ENCODE measurements around the gene FRRS1L.

The FRRS1L gene

DNA sequence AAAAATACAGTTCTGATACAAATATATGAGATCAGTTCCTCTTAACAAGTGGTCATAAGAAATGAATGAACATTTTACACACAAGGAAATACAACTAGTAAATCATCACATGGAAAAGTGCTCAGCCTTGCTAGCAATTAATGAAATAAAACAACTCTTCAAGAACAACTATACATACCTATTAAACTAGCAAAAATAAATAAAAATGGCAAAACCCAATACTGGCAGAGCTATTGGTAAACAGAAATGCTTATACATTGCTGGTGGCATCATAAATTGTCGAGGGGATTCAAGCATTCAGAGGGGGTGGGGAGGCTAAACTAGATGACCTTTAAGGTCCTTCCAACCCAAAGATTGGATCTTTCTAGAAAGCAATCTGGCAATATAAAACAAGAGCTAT, 5.9 kb upstream of the FRRS1L start:
- no peak for DNase-seq

DNA sequence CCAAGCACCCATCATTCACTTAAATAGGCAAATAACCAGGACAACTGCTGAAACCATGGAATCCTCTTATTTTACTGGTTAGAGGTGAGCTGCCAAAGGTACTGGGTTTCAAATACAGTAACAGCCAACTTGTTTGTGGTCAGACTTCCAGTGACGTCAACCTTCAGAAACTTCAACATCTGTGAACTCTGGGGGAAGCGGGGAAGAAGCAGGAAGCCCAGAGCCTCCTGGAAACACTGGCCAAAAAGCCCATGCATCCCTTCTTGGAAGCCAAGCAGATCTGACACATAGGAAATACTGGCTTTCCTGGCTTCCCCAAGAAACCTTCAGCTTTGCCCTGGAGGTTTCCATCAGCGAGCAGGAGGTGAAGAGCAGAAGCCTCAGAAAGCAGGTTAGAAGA, 4.9 kb upstream of the FRRS1L start:
- DNase-seq, result no peak

DNA sequence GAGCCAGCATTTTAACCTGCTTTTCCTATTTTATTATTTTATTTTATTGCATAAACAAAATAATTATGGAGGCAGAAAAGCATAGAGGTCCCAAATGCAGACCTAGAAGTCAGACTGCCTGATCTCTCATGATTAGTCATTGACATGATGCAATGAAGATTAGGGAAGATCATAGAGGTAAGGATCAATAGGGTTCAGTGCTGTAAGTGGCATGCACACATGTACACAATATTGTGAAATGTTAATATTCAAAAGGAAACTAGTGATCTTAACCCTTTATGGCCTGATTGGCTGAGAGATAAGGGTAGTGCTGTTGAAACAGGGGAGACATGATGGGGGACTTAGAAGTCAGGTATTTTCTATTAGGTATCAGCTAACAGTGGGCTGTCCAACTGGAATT, 1.1 kb upstream of the FRRS1L start:
- DNase-seq, result no peak

DNA sequence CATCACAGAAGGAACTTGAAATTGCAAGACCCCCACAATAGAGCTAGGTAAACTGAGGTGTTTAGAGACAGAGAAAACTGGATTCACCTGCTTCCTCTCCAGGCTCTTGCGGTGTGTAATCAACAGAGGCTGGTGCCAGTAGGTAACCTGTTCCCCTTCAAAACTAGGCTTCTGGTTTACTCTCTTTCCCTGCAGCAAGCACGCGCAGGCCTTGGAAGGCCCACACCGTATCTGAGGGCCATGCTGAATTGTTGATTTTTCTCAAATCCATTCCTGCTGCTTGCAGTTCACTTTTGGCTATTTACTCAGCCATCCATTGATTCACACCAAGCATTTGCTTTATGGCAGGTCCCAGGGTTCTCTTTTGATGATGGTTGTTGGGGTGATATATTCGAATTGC, 667 bp upstream of the FRRS1L start:
- DNase-seq, result no peak

DNA sequence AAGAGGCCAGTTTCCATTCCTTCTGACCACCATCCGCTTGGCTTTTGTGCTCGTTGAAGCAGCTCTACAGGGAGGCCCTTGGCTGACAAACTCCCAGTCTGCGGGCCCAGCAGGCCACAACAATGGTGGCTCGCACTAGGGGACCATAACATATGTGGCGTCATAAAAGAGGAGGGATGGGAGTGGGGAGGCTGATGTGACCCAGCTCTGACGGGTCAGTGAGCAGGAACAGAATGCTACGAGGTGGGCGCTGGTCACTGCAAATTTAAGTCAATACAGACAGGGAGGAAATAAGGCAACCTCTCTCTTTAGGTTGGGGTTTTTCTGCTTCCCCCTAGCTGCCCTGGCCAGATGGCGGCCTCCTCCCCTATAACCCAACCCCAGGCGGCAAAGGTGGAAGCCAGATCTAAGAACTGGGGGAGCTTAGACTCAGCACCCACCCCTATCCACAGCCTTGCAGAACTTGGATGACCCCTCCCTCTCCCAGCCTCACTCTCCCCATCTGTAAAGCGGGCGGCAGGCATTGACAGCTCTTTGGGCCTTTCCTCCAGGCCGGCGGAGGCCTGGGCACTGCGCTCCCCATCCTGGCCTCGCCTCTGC, 778 bp downstream of the FRRS1L start:
- no peak for DNase-seq

DNA sequence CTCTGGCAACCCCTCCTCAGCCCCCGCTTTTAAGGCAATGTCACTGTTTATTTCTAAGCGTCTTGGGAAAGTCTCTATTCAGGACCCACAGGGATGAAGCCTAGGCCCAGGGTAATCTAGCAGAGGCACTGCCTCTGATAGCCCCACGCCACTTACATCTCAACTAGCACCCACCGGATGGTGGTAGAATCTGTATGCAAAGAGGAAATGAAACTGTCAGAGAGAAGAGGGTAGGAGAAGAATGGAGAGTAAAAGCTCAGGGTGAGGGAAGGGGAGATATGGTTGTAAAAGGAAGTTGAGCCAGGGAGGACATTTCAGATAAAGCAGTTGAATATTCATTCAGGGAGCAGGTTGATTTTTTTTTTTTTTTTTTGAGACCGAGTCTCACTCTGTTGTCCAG, 3.0 kb downstream of the FRRS1L start:
- DNase-seq, result no peak

DNA sequence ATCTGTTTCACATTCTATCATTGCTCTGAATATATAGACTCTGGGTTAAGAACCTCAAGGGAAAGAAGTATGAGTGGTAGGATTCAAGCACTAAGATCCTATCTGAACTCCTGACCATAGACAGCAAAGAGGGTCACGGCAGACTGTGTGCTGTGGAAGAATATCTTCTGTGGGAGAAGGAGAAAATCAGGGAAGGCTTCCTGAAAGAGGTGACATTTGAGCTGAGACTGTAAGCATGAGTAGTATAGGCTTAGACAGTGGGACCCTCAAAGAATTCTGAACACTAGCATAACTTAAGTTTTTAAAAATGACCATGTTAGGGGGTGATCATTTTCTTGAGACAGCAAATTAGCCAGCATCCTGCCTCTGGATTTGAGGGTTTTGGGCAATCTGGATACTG, 3.9 kb downstream of the FRRS1L start:
- no peak for DNase-seq

DNA sequence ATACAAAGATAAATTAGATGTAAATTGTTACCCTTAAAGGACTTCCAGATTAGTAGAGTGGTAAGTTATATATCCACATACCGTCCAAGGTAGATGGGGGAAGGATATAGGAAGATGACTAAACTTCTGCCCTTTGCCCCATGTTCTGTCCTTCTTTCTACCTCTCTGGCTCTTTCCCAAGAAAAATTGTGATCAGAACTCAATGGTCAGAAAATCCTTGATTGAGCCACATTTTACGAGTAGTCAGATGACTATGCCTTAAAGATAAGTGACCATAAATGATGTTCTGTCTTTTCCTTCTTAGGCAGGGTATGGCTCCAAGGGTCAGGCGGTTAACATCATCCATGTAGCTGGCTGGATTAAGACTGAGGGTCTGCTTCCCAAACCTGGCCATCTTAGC, 4.4 kb downstream of the FRRS1L start:
- no peak for DNase-seq

DNA sequence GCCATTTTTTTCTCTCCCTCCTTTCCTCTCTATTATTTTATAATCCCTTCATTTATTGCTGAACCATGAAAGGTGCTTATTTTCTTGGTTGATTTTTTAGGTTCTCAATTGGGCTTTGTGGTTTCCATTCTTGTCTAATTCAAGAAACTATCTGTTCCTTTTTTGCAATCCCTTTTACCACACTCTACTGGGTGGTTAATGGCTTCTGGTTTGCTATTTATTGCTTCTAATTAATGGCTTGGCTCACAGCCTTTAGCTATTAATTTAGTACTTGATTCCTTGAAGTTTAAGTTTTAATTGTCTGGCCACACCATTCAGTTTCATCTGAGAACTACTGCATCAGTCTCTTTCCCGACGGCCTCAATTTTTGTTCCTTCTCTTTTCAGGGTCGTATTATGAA, 5.6 kb downstream of the FRRS1L start:
- no peak for DNase-seq

DNA sequence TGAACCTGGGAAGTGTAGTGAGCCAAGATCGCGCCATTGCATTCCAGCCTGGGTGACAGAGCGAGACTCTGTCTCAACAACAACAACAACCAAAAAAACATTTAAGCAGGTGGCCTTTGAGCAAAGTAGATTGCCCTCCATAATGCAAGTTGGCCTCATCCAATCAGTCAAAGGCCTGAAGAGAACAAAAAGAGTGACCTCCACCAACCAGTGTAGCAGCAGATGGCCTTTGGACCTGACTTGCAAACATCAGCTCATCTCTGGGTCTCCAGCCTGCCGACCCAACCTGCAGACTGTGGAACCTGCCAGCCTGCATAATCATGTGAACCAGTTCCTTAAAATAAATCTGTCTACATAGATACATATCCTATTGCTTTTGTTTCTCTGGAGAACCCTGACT, 7.5 kb downstream of the FRRS1L start:
- DNase-seq, result no peak

DNA sequence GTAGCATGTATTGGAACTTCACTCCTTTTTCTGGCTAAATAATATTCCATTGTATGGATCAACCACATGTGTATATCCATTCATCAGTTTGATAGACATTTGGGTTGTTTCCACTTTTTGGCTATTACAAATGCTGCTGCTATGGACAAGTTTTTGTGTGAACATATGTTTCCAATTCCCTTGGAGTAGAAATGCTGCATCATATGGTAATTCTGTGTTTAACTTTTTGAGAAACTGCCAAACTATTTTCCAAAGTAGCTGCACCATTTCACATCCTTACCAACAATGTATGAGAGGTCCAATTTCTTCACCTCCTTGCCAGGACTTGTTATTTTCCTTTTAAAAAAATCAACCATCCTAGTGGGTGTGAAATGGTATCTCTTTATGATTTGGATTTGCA, 8.4 kb downstream of the FRRS1L start:
- no peak for DNase-seq

DNA sequence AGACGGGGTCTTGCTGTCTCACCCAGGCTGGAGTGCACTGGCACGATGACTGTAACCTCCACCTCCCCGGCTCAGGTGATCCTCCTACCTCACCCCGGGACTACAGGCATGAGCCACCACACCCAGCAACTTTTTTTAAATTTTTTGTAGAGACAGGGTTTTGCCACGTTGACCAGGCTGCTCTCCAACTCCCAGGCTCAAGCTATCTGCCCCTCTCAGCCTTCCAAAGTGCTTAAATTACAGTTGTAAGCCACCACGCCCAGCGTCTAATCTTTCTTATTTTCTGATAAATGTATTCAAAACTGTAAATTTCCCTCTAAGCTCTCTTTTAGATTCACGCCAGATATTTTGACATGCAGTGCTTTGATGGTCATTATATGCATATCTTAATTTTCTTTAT, 10.3 kb downstream of the FRRS1L start:
- no peak for DNase-seq

DNA sequence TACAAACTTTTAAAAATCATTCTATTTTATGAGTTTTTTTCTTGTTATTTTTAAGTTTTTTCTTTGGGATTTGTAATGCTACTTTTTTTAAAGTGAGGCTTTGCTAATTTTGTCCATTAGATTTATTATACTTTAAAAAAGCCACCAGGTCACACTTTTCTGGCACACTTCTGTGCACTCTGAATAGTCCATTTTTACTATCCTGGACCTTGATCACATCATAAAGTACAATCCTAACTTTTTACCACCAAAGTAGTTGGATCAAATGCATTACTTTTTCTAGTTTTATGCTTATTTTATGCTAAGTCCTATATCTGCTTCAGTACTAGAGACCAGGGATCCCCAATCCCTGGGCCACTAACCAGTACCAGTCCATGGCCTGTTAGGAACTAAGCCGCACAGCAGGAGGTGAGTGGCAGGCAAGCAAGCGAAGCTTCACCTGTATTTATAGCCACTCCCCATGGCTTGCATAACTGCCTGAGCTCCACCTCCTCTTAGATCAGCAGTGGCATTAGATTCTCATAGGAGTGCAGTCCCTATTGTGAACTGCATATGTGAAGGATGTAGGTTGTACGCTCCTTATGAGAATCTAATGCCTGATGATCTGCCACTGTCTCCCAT, 16.0 kb downstream of the FRRS1L start:
- no peak for DNase-seq

DNA sequence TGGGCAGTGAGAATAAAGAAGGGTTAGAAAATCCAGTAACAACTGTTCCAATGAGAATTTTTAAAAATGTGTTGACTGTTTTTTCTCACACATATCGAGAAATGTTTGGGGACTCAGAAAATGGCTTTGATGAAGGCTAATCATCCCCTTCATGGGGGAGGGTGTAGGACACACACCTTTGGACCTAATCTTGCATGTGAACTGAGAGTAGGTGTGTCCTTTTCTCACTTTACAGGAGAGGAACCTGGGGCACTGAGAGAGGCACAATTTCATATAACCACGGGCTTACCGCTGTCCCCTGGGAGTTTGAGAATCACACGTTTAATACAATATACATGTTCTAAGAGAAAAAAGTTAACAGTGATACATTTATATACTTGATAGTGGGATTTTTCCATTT, 17.3 kb downstream of the FRRS1L start:
- no peak for DNase-seq

DNA sequence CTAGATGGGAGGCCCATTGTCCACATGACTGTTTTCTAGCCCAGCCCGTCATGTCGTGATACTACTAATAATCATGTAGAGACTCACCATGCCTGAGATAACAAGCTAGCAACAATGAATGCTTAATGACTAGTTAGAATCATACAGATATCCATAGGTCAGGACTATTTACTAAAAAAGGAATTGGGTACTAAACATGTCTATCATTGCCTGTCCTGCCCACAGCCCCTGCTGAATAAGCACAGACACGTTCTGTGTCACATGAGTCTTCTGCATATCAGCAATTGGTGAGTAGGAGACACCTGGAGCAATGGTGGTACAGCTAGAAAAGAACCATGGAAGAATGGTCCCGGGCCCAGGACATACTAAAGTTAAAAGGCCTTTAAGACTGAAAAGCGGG, 18.0 kb downstream of the FRRS1L start:
- no peak for DNase-seq

DNA sequence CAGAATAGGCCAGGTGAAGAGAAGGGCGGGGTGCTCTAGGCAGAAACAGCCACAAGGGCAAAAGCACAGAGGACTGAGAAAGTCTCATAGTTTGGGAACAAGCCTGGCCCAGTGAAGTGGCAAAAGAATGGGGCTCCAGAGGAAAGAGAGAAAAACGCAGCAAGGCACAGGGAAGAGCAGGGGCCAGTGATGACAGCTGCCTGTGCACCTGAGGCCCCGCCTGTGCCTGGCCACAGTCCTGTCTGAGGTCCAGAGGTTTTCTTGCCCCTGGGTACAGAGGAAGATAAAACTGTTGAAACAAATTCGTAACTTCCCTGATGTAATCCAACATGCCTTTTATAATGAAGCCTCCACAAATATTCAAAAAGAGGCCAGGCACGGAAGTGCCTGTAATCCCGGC, 22.0 kb downstream of the FRRS1L start:
- DNase-seq, result no peak

DNA sequence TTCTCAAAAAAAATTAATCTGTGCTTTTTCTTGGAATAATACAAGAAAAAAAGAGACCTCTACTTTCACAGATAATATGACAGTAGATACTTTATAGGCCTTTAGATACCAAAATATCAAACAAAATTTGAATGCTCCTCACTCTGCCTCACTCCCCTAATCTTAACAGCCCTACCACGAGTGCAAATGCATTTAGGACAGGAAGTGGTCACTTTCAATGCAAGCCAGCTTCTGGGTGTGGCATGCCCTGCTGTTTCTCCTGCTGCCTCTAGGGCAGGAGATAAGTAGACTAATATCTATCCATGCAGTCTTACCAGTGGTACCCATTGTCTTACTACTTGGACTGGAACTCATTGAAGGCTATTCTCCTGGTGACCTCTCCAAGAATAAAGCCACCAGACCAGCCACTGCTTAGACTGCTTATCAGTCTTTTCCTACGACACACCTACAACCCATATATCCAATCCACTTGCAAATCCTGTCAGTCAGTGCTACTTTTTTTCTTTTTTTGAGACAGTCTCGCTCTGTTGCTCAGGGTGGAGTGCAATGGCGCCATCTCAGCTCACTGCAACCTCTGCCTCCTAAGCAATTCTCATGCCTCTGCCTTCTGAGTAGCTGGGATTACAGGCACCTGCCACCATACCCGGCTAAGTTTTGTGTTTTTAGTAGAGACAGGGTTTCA, 23.0 kb downstream of the FRRS1L start:
- no peak for DNase-seq

DNA sequence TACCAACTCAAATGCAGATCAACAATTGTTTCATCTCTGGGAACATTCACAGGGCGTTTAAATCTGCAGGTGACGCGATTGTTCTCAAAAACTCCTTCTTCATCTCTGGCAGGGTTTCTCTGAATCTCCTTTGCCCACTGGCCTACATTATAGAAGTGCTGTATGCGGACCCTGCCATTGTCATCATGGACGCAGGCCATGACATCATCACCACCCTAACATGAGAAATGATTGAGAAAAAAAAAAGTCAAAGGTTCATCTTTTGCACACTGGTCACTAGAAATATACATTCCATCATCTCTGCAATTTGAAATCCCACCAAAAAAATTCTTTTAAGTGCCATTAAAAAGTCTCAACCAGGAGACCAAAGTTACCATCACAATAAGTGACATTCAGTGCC, 25.7 kb downstream of the FRRS1L start:
- DNase-seq, result no peak

DNA sequence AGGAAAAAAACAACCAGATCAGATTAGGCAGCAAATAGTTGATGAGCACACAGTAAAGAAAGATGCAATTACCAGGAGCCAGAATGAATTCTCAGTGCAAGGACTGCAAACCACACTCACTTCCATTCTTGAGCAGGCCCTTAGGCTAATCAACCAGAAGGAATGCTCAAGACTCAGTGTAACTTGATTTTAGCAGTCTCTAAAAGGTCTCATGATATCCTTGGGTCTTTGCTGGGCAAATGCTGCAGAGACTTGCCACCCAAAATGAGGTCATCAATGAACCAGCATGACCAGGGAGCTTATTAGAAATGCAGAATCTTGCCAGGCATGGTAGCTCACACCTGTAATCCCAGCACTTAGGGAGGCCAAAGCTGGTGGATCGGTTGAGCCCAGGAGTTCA, 27.2 kb downstream of the FRRS1L start:
- no peak for DNase-seq

DNA sequence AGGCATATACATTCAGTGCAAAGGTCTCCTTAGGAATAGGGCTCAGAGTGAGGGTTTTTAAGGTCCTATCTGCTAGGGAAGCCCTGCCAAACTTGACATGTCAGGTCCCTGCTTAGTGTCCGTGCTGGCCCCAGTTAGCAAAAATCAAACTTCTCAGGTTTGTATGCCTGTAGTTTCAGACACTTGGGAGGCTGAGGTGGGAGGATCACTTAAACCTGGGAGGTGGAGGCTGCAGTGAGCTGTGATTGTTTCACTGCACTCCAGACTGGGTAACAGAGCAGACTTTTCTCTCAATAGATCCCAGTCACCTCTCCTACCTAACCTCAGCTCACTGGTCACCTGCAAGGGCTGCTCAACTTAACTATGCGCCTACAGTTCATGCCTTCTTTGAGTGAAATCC, 28.6 kb downstream of the FRRS1L start:
- no peak for DNase-seq

DNA sequence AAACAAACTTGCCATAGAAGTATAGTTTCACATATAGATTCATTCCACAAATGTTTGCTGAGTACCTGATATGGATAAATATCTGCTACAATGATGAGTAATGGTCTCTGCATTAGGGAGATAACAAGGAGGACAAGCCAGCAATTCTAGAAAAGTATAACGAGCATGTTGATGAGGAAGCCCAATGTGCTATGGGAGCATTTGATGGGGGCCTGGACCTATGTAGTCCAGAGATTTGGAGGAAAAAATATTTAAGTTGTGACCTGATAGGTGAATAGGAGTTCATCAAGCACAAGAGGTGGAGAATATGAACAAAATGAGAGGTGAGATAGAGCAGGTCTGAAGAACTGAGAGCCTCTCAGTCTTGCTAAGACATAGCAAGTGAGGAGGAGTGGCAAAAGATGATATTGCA, 32.9 kb downstream of the FRRS1L start:
- no peak for DNase-seq

DNA sequence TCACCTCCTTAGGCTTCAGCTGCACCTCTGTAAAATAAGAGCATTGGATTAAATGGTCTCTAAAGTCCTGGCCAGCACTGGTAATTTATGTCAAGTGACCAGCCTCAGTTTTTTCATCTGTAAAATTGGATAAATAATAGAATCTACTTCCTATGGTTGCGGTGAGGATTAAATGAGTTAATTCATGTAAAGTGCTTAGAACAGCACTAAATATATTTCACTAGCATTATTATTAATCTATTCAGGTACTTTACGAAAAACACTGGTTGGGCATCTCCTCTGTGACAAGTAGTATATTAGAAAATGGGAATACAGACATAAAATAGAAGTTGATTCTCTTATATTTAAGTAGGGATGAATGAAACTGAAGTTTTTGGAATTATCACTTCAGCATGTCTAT, 33.5 kb downstream of the FRRS1L start:
- no peak for DNase-seq

DNA sequence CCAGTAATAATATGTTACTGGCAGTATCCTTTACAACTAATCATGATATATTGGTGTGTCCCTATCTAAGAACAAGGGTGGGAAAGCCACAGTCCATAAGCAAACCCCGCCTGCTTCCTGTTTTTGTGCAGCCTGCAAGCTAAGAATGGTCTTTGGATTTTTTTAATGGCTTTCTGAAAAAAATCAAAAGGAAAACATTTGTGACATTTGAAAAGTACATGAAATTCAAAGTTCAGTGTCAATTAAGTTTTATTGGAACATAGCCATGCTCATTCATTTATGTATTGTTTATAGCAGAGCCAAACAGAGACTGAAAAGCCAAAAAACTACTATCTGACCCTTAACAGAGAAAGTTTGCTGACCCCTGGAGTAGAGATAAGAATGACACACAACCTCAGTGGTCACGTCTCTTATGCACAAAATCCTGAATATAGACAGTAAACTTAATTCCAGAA, 34.5 kb downstream of the FRRS1L start:
- DNase-seq, result no peak

DNA sequence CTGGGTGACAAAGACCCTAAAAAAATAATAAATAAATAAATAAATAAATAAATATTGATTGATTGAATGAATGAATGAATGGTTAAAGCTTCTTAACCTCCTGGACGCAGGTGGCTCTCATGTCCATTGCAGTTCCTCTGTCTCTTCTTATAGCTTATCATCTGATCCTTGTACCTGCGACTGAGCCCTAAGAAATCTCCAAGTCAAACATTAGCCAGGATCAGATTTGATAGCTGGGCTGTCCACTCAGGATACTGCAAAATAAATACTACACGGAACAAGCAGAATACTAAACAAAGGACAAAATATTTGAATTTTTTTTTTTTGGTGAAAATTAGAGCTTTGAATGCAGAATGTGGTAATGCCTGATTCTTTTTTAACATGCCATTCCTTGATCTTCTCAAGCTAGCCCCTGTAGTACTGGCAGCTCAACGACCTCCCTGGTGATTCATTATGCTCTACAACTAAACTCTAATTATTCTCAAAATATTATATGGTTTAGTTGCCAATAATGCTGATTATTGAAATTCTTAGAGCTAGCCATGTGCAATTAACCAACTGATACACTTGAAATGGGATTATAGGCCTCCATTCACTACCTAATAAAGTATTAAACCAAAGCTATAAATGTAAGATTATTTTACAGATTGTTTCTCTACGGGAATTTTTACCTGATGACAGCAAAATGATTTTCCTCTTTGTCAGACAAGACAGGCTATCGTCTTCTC, 37.4 kb downstream of the FRRS1L start:
- no peak for DNase-seq

Data from NCI-H2029 treated with DMSO at 0.1 percent for 48 hours (cell line).